GM19025 (cell line): ENCODE results near the gene MMP20.

Experiments
- ATAC-seq: cut with Tn5 transposase; IDR thresholded peaks from one replicate; pipeline ENCODE4 v1.9.1; 2021; ENCODE audit warnings: mild to moderate bottlenecking, low read depth, moderate library complexity; ENCODE audit not compliant: unreplicated experiment

MMP20 gene

DNA sequence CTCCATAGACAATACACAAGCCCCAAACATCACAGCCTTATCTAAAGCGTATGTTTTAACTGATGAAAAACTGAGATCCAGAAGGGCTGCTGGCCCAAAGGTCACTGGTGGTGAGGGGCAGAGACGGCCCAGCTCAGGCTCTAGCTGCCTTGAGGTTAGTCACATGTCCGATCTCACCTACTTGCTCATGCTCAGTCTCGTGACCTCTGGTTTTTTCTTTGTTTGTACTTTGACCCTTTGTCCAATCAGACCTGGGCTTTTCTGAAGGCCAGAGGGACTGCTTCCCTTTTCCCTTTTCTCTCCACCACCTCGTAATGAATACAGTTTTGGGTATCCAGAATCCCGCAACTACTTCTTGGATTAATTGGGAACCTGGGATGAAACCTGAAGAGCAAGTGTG lies 28.6 kb downstream of the MMP20 start:
- no peak for ATAC-seq

DNA sequence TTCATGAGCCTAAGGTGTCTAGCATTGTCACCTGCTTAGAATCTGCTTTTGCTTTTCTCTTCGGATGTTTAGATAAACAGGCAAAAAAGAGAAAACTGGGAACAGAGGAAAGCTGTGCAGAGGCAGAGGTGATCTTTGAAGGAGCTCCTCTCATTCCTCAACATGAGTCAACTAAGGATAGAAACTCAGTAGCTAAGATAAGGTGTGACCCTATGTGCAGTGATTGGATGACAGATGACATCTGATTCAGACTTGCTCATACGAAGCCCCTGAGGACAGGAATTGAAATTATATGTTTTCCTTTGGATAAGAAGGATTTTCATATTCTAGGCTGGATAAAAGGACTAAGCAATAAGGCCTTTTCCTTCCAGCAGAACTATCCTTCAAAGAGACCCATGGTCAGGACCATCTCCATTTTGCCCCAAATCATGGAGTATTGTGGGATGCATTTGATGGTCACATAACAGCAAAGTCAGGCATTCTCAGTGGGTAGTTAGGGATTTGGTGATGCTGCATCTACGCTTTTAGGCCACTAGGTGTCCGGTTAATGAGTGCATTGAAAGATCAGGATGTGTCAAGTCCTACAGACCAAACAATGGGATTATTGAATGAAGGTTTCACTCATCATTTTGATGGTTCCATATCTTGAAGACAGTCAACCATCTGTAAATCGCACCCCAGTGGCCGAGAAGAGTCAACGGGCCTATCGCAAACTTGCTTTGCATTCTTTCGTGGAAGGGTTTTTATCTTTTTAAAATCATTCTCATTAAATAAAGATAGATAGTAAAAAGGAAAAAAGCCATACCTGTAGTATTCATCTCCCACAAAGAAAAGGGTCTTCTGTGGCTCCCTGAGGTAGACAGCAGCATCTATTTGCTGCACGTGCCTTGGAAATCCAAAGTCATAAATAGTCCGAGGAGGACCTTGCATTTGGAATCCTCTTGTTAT lies 32.2 kb downstream of the MMP20 start:
- ATAC-seq, result peak; percentile 43

DNA sequence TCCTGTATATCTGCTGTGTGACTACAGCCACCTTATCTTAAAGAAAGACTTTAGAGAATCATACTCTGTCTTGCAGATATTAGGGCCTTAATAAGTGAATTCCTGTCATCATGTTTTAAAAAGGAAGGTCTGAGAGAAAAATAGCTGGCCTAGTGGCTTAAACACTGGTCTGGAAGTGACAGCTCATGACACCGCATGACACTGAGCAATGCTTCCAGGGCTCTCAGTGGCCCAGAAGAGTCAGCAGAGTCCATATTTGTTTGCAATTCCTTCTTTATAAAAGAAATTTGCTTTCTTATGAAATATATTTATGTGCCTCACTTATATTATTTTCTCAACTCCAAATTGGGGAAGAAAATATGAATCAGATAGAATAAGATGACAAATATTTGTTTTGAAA lies 33.0 kb downstream of the MMP20 start:
- no peak for ATAC-seq

DNA sequence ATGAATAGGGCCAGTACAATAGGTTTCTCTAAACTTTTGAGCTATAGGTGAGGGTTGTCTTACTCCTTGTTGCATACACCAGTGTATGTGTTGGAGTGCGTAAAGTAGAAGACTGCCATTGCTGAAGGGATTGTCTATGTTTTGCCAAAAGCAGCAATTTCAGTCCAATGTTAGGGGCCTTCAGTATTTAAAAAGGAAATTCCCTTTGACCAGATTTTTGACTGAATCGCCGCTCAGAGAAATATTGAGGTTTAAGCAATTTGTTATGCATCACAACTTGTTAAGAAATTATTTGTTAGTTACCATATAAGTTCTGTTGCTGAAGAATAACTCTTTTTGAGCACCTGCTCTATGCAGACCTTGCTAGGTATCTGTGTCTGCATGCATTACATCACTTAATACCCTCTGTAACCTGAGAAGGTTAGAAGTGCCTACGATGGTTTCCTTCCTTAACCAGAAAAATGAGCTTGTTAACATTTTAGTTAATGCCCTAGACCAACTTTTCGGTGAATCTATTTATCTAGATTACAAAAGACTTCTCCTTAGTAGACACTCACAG lies 33.9 kb downstream of the MMP20 start:
- no peak for ATAC-seq

DNA sequence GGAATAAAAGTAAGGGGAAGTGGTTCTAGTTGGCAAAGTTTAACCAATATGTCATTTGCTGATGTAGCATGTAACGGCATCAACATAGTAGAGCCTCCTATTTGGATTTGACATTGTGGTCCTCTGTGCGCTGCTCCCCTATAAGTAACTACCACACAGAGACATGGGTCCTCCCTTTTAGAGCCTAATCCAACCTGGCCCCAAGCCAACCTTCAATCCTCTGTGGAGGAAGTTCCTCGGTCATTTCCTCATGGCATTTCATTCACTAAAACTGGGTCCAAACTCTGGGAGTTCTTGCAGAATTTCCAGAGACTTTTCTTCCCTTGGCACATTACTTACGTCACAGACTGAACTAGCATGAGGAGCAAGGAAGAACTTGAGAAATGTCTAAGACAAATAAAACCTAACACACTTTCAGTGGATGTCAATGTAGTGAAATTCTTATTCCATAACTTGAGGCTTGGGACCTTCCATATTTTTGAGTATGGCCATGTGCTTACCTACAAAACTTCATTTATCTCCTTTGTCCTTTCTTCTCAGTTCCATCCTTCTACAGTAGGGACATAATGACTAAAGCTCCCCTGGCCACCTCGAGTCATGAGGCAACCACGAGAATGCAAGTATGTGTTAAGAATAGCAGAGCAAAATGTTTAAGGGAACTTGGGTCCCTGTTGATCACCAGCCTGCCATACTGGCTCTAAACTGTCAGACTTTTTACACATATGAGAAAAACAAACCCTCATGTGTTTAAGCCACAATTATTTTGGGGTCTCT lies 34.7 kb downstream of the MMP20 start:
- ATAC-seq, result no peak

DNA sequence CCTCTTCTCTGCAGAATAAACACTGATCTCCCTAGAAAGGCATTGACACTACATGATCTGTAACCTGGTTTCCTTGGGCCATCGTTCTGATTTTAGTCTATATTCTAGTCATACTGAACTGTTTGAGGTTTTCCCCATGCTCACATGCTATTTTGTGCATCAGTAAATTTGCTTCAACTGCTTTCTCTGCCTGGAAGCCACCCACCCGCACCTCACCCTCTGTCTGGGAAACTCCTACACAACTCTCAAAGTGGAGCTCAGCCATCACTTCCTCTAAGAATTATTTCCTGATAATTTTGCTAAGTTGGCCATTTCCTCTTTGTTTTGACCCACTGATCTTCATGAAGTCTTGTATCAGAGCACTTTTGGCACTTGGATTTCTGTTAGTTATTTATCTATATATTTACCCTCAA lies 36.1 kb downstream of the MMP20 start:
- peak; percentile 47 for ATAC-seq

DNA sequence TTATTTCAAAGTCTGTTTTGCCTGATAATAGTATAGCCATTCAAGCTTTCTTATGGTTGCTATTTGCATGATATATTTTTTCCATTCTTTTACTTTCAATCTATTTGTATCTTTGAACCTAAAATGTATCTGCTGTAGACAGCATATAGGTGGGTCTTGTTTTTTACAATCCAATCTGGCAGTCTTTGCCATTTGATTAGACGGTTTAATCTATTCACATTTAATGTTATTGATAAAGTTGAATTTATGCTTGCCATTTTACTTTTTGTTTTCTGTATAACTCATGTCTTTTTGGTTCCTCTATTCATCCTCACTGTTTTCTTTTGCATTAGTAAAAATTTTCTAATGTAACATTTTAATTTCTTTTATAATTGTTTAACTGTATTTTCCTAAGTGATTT lies 37.4 kb downstream of the MMP20 start:
- no peak for ATAC-seq

DNA sequence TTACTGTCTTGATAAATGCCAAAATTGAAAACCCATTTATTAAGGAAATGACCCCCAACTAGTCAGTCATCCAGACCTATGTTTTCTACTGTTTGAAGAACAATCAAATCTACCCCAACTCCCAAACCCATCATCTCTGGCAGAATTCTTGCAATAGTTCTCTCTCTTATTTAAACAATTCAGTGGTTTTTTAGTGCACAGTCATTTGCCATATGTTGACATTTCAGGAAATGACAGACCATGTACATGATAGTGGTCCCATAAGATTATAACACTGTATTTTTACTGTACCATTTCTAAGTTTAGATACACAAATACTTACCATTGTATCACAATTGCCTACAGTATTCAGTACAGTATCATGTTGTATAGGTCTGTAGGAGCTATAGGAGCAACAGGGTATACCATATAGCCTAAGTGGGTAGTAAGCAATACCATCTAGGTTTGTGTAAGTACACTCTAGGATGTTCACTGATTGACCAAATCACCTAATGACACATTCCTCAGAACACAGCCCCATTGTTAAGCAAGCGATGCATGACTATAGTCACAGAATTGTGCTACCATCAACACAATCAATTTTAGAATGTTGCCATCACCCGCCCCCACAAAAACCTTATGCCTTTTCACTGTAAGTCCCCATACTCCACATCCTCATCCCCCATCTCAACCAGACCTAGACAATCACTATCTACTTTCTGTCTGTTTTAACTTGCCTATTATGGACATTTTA lies 41.8 kb downstream of the MMP20 start:
- no peak for ATAC-seq

DNA sequence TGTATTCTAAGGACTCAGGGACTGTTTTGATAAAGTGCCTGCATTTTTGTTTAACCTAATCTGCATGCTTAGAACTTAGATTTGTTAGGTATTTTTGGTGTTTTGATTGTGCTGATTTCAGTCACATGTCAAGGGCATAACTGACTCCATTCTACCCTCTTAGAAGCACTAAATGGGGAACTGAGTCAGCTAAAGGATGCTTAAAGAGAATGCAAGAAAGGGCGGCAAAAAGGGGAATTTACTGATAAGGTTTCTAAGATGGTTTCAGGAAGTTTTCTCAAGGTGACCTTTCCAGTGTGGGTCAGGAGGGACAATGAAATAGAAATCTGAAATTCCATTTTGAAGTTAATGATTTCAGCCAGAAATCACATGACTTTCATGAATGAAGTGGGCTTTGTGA lies 43.0 kb downstream of the MMP20 start:
- ATAC-seq, result no peak

DNA sequence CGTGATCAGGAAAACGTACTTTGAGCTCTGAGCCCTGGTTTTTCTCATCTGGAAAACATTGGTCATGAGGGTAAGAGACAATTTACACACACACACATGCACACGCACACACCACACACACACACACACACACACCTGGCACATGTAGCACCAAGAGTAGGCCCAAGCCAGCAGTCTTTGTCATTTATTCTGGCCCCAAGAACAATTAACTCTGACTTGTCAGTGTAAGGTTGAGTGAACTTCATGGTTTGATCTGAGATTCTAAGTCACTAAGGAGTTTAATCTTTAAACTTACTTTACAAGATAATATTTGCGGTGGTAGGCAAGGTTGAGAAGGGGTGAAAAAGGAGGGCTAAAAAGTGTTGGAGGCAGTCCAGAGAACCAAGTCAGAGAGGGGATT lies 44.1 kb downstream of the MMP20 start:
- ATAC-seq, result no peak

DNA sequence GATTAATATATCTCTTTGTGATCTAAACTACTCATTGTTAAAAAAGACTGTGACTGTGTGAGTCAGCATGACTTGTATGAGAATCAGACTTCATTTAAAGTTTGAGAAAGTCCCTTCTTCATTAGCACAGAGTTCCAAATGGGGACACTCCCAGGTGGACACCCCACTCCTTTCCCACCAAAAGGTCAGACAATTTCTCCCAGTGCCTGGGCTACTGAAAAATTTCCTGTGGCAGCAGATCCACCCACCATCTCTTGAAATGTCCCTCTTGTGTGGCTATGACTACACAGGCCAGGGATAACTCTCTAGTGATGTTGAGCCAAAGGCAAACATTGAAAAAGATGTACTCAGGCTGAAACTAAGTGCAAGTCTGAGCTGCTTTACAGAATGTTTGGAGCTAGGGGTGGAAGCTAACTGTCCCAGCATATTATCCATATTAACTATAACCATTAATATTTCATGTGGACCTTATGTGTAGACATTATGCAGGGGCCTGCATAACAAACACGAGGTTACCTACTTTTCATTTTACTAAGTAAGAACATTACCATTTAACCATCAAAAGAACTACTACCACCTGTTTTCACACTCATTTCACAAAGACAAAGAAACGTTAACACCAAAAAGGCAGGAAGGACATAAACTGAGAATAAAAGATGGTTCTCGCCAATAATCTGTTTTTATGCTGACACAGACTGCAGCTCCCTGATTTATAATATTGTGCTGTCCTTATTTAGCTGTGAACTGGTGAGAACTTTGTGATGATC lies 44.8 kb downstream of the MMP20 start:
- peak; percentile 51 for ATAC-seq

DNA sequence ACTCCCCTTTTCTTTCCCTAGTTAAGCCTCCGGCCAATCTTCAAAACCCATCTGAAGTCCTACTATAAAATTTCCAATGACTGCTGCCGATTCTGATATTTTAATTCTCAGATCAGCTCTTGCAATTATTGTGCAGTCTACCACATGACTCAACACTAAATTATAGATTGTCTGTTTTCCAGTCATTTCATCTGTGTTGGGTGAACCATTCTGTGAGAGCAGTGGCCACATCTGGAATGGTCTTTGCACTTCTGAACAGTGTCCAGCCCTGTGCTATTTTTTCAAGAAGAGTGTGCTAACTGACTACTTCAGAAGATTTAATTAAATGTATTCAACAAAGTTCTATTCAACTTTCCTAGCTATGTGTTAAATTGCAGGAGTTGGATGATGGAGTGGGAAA lies 47.4 kb downstream of the MMP20 start:
- no peak for ATAC-seq

DNA sequence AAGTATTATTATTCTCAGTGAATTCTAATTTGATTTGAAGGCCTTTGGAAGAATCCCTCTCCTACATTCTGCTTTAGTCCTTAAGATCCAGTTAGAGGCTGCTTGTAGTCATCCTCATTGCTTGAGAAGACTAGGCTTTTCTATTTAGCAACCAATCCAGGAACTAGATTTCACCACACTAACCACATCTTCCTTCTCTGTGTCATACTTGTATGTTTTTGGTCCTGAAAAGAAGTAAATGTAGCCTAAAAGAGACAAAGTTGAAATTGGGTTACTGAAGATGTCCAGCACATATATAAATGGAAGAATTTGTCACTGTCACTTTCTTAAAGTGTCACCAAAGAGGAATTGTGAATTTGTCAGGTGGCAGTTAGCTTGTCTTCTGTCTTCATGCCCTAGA lies 48.0 kb downstream of the MMP20 start:
- ATAC-seq, result no peak

DNA sequence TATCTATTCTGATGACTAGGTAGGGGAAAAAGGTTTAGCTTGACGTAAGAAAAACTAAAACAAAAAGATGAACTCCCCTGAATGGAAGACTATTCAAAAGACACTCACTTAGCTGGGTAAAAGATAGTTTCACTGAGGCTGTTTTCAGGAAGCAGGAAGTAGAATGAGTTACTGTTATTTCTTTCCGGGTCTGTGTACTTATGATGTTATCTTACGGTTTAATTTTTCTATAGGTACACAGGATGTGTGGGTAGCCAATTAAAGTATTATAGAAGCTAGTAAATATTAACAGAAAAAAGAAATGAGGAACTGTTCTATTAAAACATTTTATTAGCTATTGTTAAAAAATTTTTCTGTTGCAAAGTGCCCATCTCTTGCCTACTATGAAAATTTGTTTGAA lies 48.8 kb downstream of the MMP20 start:
- no peak for ATAC-seq

DNA sequence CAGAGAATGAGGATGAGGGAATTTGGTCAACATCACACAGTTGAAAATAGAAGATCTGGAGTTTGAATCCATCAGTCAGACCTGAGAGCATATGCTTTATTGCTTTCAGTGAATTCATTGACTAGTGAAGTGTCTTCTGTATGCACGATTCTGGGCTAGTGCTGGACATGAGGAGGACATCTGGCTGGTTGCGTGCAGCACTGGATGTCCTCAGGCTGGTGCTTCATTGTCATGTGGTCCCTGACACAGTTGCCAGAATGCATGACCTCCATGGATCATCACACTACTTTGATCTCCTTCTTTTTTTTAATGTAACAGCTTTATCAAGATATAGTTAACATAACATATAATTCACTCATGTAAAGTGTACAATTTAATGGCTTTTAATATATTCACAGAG lies 50.1 kb downstream of the MMP20 start:
- ATAC-seq, result no peak

DNA sequence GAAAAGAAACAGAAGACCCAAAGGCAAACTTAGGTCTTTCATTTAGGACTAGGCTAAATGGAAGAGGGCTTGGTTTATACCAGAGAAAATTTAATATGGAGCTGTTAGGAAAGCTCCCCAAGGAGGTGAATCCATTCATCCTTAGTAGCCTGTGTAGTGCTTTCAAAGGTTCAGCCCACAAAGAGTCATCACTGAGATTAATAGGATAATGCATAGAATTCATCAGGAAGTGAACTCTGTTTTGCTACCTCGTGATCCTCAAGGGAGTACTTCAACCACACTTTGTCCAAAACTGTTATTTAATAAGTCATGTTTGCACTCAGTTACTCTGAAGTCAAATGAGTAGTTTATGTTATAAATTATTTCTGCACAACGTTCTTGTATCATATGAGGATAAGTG lies 51.3 kb downstream of the MMP20 start:
- ATAC-seq, result no peak

DNA sequence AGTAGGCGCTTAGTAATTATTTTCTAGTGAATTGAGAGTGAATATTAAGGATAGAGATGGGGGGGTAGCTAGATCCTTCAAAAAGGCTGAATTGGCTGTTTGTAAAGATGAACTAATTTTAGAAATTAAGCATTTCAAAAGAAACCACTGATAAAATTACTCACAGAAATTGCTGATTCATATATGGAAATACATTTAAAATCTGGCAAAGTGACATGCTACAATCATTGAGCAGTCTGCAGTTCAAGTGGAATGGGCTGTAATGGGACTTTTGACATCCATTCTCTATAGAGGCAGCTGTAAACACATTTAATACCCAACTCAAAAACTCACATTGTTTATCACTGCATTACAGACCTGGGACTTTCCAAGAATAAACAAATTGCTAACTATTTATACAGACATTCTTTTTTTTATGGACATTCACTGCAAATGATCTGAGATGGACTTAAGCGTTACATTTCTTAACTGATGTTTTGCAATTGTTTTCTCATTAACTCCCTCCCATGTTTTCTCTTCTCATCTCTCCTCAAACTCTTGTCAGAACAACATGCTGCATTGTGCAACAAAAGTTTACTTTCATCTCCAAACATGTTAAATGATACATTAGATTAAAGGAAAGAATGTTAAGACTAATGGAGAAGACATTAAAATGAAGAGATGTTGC lies 52.4 kb downstream of the MMP20 start:
- ATAC-seq, result no peak

DNA sequence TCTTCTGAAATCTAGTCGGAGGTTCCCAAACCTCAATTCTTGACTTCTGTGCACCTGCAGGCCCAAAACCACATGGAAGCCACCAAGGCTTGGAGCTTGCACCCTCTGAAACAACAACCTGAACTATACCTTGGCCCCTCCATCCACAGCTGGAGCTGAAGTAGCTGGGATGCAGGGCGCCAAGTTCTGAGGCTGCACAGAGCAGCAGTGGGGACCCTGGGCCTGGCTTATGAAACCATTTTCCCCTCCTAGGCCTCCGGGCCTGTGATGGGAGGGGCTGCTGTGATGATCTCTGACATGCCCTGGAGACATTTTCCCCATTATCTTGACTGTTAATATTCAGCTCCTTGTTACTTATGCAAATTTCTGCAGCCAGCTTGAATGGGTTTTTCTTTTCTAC lies 56.3 kb downstream of the MMP20 start:
- ATAC-seq, result no peak

DNA sequence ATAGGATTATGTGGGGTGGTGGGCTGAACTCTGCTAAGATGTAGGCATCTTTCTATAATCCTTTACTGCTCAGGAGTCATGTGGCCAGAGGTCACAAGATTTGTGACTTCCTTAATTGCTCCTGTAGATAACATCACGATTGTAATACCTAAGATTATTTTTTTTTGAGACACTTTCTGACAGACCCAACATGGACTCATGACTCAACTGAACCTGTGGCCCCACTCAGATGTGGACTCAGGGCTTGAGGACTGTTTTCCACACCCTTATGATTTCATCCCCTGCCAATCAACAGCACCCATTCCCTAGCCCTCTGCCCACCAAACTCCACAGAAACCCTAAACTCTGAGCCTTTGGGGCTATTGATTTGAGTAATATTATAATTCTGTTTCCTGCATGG lies 59.0 kb downstream of the MMP20 start:
- ATAC-seq, result no peak

DNA sequence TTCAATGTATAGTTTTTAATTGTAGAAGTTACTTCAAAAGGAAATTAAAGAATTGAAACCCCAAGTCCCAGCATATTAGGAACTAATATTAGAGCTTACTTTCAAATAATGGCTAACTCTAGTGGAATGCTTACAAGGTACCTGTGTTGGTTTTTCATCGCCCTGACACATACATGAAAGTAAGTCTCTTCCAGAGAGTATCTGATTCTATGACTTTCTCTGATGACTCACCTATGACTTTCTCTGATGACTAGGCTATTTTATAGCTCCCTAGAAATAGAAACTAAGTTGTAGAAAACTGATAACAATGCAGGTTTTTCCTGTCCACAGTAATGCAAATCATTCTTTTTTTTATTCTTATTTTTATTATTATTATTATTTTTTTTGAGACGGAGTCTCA lies 61.0 kb downstream of the MMP20 start:
- no peak for ATAC-seq
